Neural progenitor cell (in vitro differentiated cells): Measurements from ENCODE around the gene TWNK. TPM values are rescaled to one million over a fixed set of nuclear protein-coding genes. Genes with fewer than 3 reads are reported as not detected.

ENCODE experiments used
- DNase-seq: peaks from one replicate; pipeline ENCODE4 v3.0.0-alpha.2; 2016; ENCODE audit warnings: low spot score
- H2AFZ ChIP-seq: fragments of 200-600 bp; sonication (generic); replicated peaks from 2 replicates; pipeline ENCODE4 v1.6.1; 2016; ENCODE audit warnings: antibody characterized with exemption
- H3F3A ChIP-seq: fragments of 200-600 bp; sonication (generic); 2 replicates; pipeline ENCODE4 v1.6.1; 2016; ENCODE audit warnings: antibody characterized with exemption, low read depth
- H3K27ac ChIP-seq: fragments of 200-600 bp; sonication (generic); 2 replicates; pipeline ENCODE4 v1.5.1; 2016; ENCODE audit warnings: mild to moderate bottlenecking
- H3K27me3 ChIP-seq: fragments of 200-600 bp; sonication (generic); 2 replicates; pipeline ENCODE4 v1.6.1; 2016; ENCODE audit warnings: mild to moderate bottlenecking, moderate library complexity
- H3K36me3 ChIP-seq: fragments of 200-600 bp; sonication (generic); 2 replicates; pipeline ENCODE4 v1.5.1; 2016
- H3K4me1 ChIP-seq: fragments of 200-600 bp; sonication (generic); 2 replicates; pipeline ENCODE4 v1.6.1; 2016; ENCODE audit warnings: mixed run types
- H3K4me2 ChIP-seq: fragments of 200-600 bp; sonication (generic); 2 replicates; pipeline ENCODE4 v1.6.1; 2016
- H3K4me3 ChIP-seq: fragments of 200-600 bp; sonication (generic); 2 replicates; pipeline ENCODE4 v1.5.1; 2016
- H3K79me2 ChIP-seq: fragments of 200-600 bp; sonication (generic); 2 replicates; pipeline ENCODE4 v1.6.1; 2016; ENCODE audit warnings: low read depth
- H3K9ac ChIP-seq: fragments of 200-600 bp; sonication (generic); 2 replicates; pipeline ENCODE4 v1.6.1; 2016
- H3K9me3 ChIP-seq: fragments of 200-600 bp; sonication (generic); 2 replicates; pipeline ENCODE4 v1.5.1; 2016; ENCODE audit warnings: low read depth
- H4K20me1 ChIP-seq: fragments of 200-600 bp; sonication (generic); 2 replicates; pipeline ENCODE4 v1.6.1; 2016; ENCODE audit warnings: low read depth
- H3K27ac Mint-ChIP-seq: 3 replicates; pipeline ENCODE4 v1.8.0; 2021; ENCODE audit warnings: mixed read lengths
- H3K27me3 Mint-ChIP-seq: 2 replicates; pipeline ENCODE4 v1.8.0; 2022; ENCODE audit warnings: low read depth, mild to moderate bottlenecking, inconsistent platforms, moderate library complexity, mixed read lengths; ENCODE audit not compliant: insufficient read depth
- H3K36me3 Mint-ChIP-seq: 3 replicates; pipeline ENCODE4 v1.8.0; 2021; ENCODE audit warnings: mixed read lengths
- H3K4me1 Mint-ChIP-seq: 3 replicates; pipeline ENCODE4 v1.8.0; 2021; ENCODE audit warnings: mixed read lengths
- H3K4me3 Mint-ChIP-seq: 3 replicates; pipeline ENCODE4 v1.8.0; 2021; ENCODE audit warnings: mild to moderate bottlenecking, moderate library complexity, mixed read lengths
- H3K9me3 Mint-ChIP-seq: 3 replicates; pipeline ENCODE4 v1.8.0; 2020; ENCODE audit warnings: mixed read lengths
- EZH2 ChIP-seq: fragments of 200-600 bp; sonication (generic); IDR thresholded peaks from 2 replicates; pipeline ENCODE4 v1.6.1; 2017; ENCODE audit warnings: antibody characterized with exemption, mild to moderate bottlenecking, moderate library complexity
- EZH2phosphoT487 ChIP-seq: fragments of 200-600 bp; sonication (generic); IDR thresholded peaks from 2 replicates; pipeline ENCODE4 v1.6.1; 2017; ENCODE audit warnings: antibody characterized with exemption
- total RNA-seq: library from RNA; depleted of rRNA; stranded (reverse); fragments of >200 nt; gene quantifications from 2 replicates; pipeline ENCODE4 v1.2.3, GENCODE V29; 2015; ENCODE audit warnings: low replicate concordance
- TF ChIP-seq, protein P1 (sequence below): fragments of 200-600 bp; sonication (generic); IDR thresholded peaks from 2 replicates; pipeline ENCODE4 v1.5.1; 2017; ENCODE audit warnings: antibody characterized with exemption, mild to moderate bottlenecking

Gene TWNK
- total RNA-seq, 1 donor from 2014 or later = 6.4 TPM

DNA sequence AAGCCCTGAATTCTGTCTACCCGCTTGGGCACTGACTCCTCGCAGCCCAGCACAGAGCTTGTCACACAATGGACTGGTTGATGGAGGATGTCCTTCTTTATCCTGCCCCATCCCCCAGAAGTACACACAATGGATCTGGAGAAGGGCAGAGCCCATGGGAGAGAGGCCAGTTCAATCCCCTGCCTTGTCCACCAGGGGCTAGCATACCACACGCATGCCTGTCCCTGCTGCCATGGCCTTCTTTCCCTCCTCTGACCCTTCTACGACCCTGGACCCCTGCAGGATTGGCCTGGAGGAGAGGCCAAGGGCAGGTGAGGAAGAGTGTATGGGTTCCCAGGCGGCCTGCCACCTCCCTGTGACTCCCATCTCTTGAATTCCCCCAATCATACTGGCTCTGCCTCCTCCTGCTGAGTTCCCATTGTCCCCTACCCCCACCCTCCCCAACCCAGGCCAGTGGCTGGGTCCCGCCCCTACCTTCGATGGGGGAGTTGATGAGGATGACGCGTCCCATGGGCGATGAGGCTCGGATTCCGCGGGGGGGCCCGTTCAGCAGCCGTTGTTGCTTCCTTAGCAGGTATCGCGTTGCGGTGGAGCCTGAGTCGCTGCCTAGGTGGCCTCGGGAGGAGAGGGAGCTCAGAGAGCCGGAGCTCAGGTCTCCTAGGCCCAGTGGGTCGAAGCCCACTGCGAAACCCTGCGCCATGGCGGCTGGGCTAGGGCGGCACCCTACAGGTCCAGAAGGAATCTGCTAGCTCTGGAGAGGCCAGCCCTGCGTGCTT, 42.4 kb downstream of the TWNK start:
- Mint-ChIP-seq H3K4me3 (no peak overlapping the region), H3K9me3 (no peaks in the 10 kb centered on the region), H3K4me1 (peaks cover 53% of the 10 kb centered on the region), H3K36me3 (no peaks in the 10 kb centered on the region), H3K27ac (no peak overlapping the region), H3K27me3 (peaks cover 27% of the 10 kb centered on the region)
- Histone ChIP-seq H3K79me2 (no peaks in the 10 kb centered on the region), H3K9me3 (no peaks in the 10 kb centered on the region), H3K27ac (no peak overlapping the region), H3K27me3 (peaks cover 61% of the 10 kb centered on the region), H3K4me2 (peak overlapping the region; percentile 81), H4K20me1 (peaks cover 22% of the 10 kb centered on the region), H3K4me1 (peaks cover 47% of the 10 kb centered on the region), H3K36me3 (no peaks in the 10 kb centered on the region), H2AFZ (no peak overlapping the region), H3K4me3 (no peak overlapping the region), H3K9ac (no peak overlapping the region), H3F3A (peaks cover 13% of the 10 kb centered on the region)
- TF ChIP-seq, protein P1, sequence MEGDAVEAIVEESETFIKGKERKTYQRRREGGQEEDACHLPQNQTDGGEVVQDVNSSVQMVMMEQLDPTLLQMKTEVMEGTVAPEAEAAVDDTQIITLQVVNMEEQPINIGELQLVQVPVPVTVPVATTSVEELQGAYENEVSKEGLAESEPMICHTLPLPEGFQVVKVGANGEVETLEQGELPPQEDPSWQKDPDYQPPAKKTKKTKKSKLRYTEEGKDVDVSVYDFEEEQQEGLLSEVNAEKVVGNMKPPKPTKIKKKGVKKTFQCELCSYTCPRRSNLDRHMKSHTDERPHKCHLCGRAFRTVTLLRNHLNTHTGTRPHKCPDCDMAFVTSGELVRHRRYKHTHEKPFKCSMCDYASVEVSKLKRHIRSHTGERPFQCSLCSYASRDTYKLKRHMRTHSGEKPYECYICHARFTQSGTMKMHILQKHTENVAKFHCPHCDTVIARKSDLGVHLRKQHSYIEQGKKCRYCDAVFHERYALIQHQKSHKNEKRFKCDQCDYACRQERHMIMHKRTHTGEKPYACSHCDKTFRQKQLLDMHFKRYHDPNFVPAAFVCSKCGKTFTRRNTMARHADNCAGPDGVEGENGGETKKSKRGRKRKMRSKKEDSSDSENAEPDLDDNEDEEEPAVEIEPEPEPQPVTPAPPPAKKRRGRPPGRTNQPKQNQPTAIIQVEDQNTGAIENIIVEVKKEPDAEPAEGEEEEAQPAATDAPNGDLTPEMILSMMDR = peak; percentile 44
- no peak for TF ChIP-seq EZH2
- DNase-seq = peak; percentile 64

DNA sequence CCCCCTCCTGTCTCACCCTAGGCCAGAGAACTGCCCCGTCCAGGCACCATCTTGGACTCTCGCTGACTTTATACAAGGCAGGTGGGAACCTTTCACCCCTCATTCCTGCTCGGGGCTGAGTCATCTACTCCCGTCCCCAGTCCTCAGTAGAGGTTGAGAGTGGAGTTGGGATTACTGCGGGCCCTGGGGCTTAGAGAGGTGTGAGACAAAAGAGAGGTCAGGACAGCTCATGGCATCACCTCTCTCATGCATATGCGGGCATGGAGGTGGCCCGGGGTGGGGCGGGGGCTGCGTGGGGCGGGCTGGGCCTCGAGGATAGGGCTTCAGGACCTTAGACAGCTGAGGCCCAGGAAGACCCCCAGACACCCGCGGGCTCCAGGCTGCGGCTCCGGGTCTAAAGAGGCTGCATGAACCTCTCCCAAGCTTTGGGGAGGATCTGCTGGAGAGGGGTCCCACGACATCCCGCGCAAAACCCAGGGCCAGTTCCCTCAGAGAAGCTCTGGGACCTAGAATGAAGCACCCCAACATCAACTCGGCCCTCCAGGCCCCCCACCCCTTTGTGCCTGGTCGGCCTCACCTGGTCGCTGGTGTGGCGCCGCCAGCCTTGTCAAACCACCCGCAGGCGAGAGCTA, 43.3 kb downstream of the TWNK start:
- peak; percentile 60 for DNase-seq
- Histone ChIP-seq H3K9ac (no peak overlapping the region), H3K27me3 (peaks cover 70% of the 10 kb centered on the region), H3K27ac (no peak overlapping the region), H3K4me2 (peak overlapping the region; percentile 81), H3K4me1 (peaks cover 47% of the 10 kb centered on the region), H2AFZ (no peak overlapping the region), H3K4me3 (peak overlapping the region; percentile 40), H3K36me3 (no peaks in the 10 kb centered on the region), H4K20me1 (peaks cover 22% of the 10 kb centered on the region), H3F3A (peaks cover 13% of the 10 kb centered on the region), H3K79me2 (no peaks in the 10 kb centered on the region), H3K9me3 (no peaks in the 10 kb centered on the region)
- no peaks in the 10 kb centered on the region for H3K36me3 Mint-ChIP-seq
- H3K27me3 Mint-ChIP-seq = peaks cover 22% of the 10 kb centered on the region
- H3K27ac Mint-ChIP-seq = no peak overlapping the region
- H3K4me3 Mint-ChIP-seq = peak overlapping the region; percentile 86
- H3K9me3 Mint-ChIP-seq = no peaks in the 10 kb centered on the region
- peaks cover 51% of the 10 kb centered on the region for H3K4me1 Mint-ChIP-seq
- TF ChIP-seq EZH2 (no peak), EZH2phosphoT487 (no peak)
- TF ChIP-seq, protein P1 = no peak

DNA sequence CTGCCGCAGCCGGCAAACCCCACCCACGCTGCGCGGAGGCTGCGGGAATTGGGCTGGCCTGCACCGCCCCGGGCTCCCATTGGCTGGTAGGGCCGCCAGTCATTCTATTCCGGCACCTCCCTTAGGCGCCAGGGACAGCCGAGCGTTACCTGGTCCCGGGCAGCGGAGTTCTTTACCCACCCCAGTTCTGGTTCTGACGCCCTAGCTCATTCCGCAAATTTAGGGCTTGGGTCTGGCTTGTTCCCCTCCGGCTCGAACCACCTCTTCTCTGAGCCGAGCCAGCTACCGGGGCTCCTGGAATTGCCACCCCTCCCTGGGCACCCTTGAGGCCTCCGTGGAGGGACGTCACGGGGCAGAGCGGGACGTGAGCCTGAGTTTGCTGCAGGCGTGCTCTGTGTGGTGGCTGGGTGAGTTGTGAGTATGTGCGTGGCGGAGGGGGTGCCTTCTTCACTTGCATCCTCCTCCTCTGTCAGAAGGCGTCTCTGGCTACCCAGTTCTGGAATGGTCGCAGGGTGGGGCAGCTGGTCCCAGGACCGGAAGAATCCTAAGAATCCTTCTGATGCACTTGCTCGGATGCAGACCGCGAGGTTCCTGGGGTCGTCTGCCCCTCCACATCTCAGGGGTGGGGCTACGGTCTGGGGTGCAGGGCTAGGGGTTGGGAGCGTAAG, 43.9 kb downstream of the TWNK start, which contains the start of the genes PDZD7 and SFXN3:
PDZD7 (minus strand) TSS at position 2 of the 668 bp plus-strand sequence. CDS start 910 bp downstream, outside the sequence.
SFXN3 (plus strand) TSS at position 107 of the 668 bp plus-strand sequence. CDS start 3,461 bp downstream, outside the sequence.
- DNase-seq = peak; percentile 93
- Histone ChIP-seq H3F3A (peaks cover 13% of the 10 kb centered on the region), H3K4me2 (peak within 1 kb of the TSS; percentile 81), H3K9me3 (no peaks in the 10 kb centered on the region), H2AFZ (no peak within 1 kb of the TSS), H3K79me2 (no peaks in the 10 kb centered on the region), H3K4me1 (peaks cover 47% of the 10 kb centered on the region), H3K4me3 (peak within 1 kb of the TSS; percentile 40), H3K9ac (no peak within 1 kb of the TSS), H3K27me3 (peaks cover 77% of the 10 kb centered on the region), H3K27ac (no peak within 1 kb of the TSS), H4K20me1 (peaks cover 22% of the 10 kb centered on the region), H3K36me3 (no peaks in the 10 kb centered on the region)
- Mint-ChIP-seq H3K4me1 (peaks cover 51% of the 10 kb centered on the region), H3K27ac (peak within 1 kb of the TSS; percentile 62), H3K27me3 (peaks cover 18% of the 10 kb centered on the region), H3K9me3 (no peaks in the 10 kb centered on the region), H3K36me3 (no peaks in the 10 kb centered on the region), H3K4me3 (peak within 1 kb of the TSS; percentile 86)
- TF ChIP-seq, protein P1 = no peak
- peak; percentile 49 for TF ChIP-seq EZH2phosphoT487
